GM12891 (cell line): ENCODE data around the gene ATP8B1.

Experiments used
- POLR2A ChIP-seq: IDR thresholded peaks from 2 replicates; pipeline ENCODE4 v1.6.1; 2011; ENCODE audit warnings: low read depth, low read length, control low read depth
- POLR2AphosphoS5 ChIP-seq: IDR thresholded peaks from 2 replicates; pipeline ENCODE4 v1.6.1; 2011; ENCODE audit warnings: low read depth, low read length, control low read depth
- TAF1 ChIP-seq: IDR thresholded peaks from 2 replicates; pipeline ENCODE4 v1.6.1; 2011; ENCODE audit warnings: low read depth, low read length, control low read depth

GRCh38 chr18:57705011-57705410 lies 98.1 kb downstream of the ATP8B1 start:
- TF ChIP-seq TAF1: no peak
- no peak for TF ChIP-seq POLR2A
- TF ChIP-seq POLR2AphosphoS5: no peak
